SK-N-SH treated with all-trans-retinoic acid at 6 μM for 48 hours (cell line): ENCODE results near the gene TMEM174.

ENCODE experiments used
- ATAC-seq: fragments of 200-7000 bp; cut with Tn5 transposase; 3 replicates; pipeline ENCODE4 v1.9.1; 2020; ENCODE audit warnings: mild to moderate bottlenecking, moderate library complexity
- ARNTL ChIP-seq: fragments of 450-650 bp; formaldehyde crosslinking; IDR thresholded peaks from 2 replicates; pipeline ENCODE4 v1.5.0; 2020; ENCODE audit warnings: low read depth, mild to moderate bottlenecking, moderate library complexity, borderline replicate concordance
- BACH2 ChIP-seq: fragments of 250-450 bp; sonication (Bioruptor Pico); IDR thresholded peaks from 2 replicates; pipeline ENCODE4 v1.9.0; 2021; ENCODE audit warnings: mild to moderate bottlenecking, borderline replicate concordance
- CSDC2 ChIP-seq: fragments of 250-450 bp; sonication (Bioruptor Pico); IDR thresholded peaks from 2 replicates; pipeline ENCODE4 v1.5.0; 2020; ENCODE audit warnings: mild to moderate bottlenecking, moderate library complexity
- ESRRG ChIP-seq: fragments of 250-450 bp; sonication (Bioruptor Pico); IDR thresholded peaks from 2 replicates; pipeline ENCODE4 v1.6.1; 2021; ENCODE audit warnings: mild to moderate bottlenecking
- GLIS3 ChIP-seq: fragments of 250-450 bp; sonication (Bioruptor Pico); IDR thresholded peaks from 2 replicates; pipeline ENCODE4 v1.5.0; 2020; ENCODE audit warnings: mild to moderate bottlenecking, moderate library complexity
- ISL1 ChIP-seq: fragments of 250-450 bp; sonication (Bioruptor Pico); IDR thresholded peaks from 2 replicates; pipeline ENCODE4 v2.1.2; 2022; ENCODE audit warnings: mild to moderate bottlenecking, moderate library complexity
- OSR1 ChIP-seq: fragments of 250-450 bp; sonication (Bioruptor Pico); IDR thresholded peaks from 2 replicates; pipeline ENCODE4 v1.8.0; 2022; ENCODE audit warnings: moderate library complexity, mild to moderate bottlenecking, inconsistent platforms
- PPARA ChIP-seq: fragments of 250-450 bp; sonication (Bioruptor Pico); IDR thresholded peaks from 2 replicates; pipeline ENCODE4 v1.5.0; 2020; ENCODE audit warnings: mild to moderate bottlenecking, borderline replicate concordance
- RARB ChIP-seq: fragments of 250-450 bp; sonication (Bioruptor Pico); IDR thresholded peaks from 2 replicates; pipeline ENCODE4 v1.8.0; 2021; ENCODE audit warnings: mild to moderate bottlenecking, moderate library complexity
- SNAI2 ChIP-seq: fragments of 250-450 bp; sonication (Bioruptor Pico); IDR thresholded peaks from 2 replicates; pipeline ENCODE4 v1.5.0; 2020; ENCODE audit warnings: mild to moderate bottlenecking, moderate library complexity
- TCF4 ChIP-seq: fragments of 250-450 bp; sonication (Bioruptor Pico); IDR thresholded peaks from 2 replicates; pipeline ENCODE4 v1.8.0; 2021; ENCODE audit warnings: mild to moderate bottlenecking, moderate library complexity, borderline replicate concordance
- TOX ChIP-seq: fragments of 250-450 bp; sonication (Bioruptor Pico); IDR thresholded peaks from 2 replicates; pipeline ENCODE4 v1.8.0; 2021; ENCODE audit warnings: mild to moderate bottlenecking, moderate library complexity, borderline replicate concordance
- ZC3H10 ChIP-seq: fragments of 250-450 bp; sonication (Bioruptor Pico); IDR thresholded peaks from 2 replicates; pipeline ENCODE4 v1.5.1; 2021; ENCODE audit warnings: mild to moderate bottlenecking, moderate library complexity
- ZFP3 ChIP-seq: fragments of 250-450 bp; sonication (Bioruptor Pico); IDR thresholded peaks from 2 replicates; pipeline ENCODE4 v1.5.0; 2020; ENCODE audit warnings: mild to moderate bottlenecking, moderate library complexity
- ZFP30 ChIP-seq: fragments of 450-650 bp; formaldehyde crosslinking; IDR thresholded peaks from 2 replicates; pipeline ENCODE4 v1.5.0; 2022; ENCODE audit warnings: mild to moderate bottlenecking, moderate library complexity
- ZNF565 ChIP-seq: fragments of 450-650 bp; formaldehyde crosslinking; conservative IDR thresholded peaks from 2 replicates; pipeline ENCODE4 v1.5.0; 2020; ENCODE audit warnings: low read depth, mild to moderate bottlenecking, moderate library complexity
- ZNF70 ChIP-seq: fragments of 450-650 bp; formaldehyde crosslinking; IDR thresholded peaks from 2 replicates; pipeline ENCODE4 v1.5.0; 2020; ENCODE audit warnings: mild to moderate bottlenecking, moderate library complexity
- ZNF8 ChIP-seq: fragments of 450-650 bp; formaldehyde crosslinking; IDR thresholded peaks from 2 replicates; pipeline ENCODE4 v1.5.0; 2020; ENCODE audit warnings: mild to moderate bottlenecking, moderate library complexity
- TF ChIP-seq, protein P1 (sequence below): fragments of 250-450 bp; sonication (Bioruptor Pico); IDR thresholded peaks from 2 replicates; pipeline ENCODE4 v1.8.0; 2021; ENCODE audit warnings: low read depth, mild to moderate bottlenecking, moderate library complexity, borderline replicate concordance
- TF ChIP-seq, protein P2 (sequence below): fragments of 250-450 bp; sonication (Bioruptor Pico); IDR thresholded peaks from 2 replicates; pipeline ENCODE4 v1.5.0; 2020; ENCODE audit warnings: mild to moderate bottlenecking, moderate library complexity
- TF ChIP-seq, protein P3 (sequence below): fragments of 250-450 bp; sonication (Bioruptor Pico); IDR thresholded peaks from 2 replicates; pipeline ENCODE4 v1.5.1; 2020; ENCODE audit warnings: low read depth, mild to moderate bottlenecking, moderate library complexity
- TF ChIP-seq, protein P4 (sequence below): fragments of 250-450 bp; sonication (Bioruptor Pico); IDR thresholded peaks from 2 replicates; pipeline ENCODE4 v1.5.1; 2021; ENCODE audit warnings: mild to moderate bottlenecking, moderate library complexity

TMEM174 gene

DNA sequence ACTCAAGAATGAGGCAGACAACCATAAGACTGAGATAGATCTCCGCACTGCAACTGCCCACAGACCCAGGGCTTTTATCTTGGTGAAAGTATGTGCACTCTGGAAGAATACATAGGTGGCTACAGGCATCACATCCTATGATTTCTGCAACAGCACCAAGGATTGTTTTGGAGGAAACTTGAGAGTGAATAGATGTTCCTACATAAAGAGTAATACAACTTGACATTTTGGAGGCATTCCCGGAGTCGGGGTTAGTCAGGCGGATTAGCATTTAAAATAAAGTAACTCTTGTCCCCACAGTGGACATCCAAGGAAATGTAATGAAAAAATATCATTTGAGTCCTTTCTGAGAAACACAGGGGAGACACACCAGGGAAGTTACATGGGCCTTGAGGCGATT, 26.7 kb downstream of the TMEM174 start:
- ATAC-seq: peak; percentile 83
- TF ChIP-seq, protein P1, sequence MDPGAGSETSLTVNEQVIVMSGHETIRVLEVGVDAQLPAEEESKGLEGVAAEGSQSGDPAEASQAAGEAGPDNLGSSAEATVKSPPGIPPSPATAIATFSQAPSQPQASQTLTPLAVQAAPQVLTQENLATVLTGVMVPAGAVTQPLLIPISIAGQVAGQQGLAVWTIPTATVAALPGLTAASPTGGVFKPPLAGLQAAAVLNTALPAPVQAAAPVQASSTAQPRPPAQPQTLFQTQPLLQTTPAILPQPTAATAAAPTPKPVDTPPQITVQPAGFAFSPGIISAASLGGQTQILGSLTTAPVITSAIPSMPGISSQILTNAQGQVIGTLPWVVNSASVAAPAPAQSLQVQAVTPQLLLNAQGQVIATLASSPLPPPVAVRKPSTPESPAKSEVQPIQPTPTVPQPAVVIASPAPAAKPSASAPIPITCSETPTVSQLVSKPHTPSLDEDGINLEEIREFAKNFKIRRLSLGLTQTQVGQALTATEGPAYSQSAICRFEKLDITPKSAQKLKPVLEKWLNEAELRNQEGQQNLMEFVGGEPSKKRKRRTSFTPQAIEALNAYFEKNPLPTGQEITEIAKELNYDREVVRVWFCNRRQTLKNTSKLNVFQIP (CRISPR knock-in tag): no peak
- TF ChIP-seq ESRRG (CRISPR knock-in tag) (no peak), TOX (no peak), ZNF70 (CRISPR knock-in tag) (no peak), SNAI2 (no peak), ISL1 (CRISPR knock-in tag) (no peak), GLIS3 (no peak), ZC3H10 (no peak), ZFP30 (CRISPR knock-in tag) (no peak), ZFP3 (CRISPR knock-in tag) (no peak), BACH2 (CRISPR knock-in tag) (no peak), ZNF8 (CRISPR knock-in tag) (no peak), CSDC2 (no peak), ZNF565 (CRISPR knock-in tag) (no peak), TCF4 (CRISPR knock-in tag) (no peak), RARB (no peak), OSR1 (CRISPR knock-in tag) (no peak)
- TF ChIP-seq, protein P2, sequence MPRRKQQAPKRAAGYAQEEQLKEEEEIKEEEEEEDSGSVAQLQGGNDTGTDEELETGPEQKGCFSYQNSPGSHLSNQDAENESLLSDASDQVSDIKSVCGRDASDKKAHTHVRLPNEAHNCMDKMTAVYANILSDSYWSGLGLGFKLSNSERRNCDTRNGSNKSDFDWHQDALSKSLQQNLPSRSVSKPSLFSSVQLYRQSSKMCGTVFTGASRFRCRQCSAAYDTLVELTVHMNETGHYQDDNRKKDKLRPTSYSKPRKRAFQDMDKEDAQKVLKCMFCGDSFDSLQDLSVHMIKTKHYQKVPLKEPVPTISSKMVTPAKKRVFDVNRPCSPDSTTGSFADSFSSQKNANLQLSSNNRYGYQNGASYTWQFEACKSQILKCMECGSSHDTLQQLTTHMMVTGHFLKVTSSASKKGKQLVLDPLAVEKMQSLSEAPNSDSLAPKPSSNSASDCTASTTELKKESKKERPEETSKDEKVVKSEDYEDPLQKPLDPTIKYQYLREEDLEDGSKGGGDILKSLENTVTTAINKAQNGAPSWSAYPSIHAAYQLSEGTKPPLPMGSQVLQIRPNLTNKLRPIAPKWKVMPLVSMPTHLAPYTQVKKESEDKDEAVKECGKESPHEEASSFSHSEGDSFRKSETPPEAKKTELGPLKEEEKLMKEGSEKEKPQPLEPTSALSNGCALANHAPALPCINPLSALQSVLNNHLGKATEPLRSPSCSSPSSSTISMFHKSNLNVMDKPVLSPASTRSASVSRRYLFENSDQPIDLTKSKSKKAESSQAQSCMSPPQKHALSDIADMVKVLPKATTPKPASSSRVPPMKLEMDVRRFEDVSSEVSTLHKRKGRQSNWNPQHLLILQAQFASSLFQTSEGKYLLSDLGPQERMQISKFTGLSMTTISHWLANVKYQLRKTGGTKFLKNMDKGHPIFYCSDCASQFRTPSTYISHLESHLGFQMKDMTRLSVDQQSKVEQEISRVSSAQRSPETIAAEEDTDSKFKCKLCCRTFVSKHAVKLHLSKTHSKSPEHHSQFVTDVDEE (CRISPR knock-in tag): no peak
- TF ChIP-seq, protein P3, sequence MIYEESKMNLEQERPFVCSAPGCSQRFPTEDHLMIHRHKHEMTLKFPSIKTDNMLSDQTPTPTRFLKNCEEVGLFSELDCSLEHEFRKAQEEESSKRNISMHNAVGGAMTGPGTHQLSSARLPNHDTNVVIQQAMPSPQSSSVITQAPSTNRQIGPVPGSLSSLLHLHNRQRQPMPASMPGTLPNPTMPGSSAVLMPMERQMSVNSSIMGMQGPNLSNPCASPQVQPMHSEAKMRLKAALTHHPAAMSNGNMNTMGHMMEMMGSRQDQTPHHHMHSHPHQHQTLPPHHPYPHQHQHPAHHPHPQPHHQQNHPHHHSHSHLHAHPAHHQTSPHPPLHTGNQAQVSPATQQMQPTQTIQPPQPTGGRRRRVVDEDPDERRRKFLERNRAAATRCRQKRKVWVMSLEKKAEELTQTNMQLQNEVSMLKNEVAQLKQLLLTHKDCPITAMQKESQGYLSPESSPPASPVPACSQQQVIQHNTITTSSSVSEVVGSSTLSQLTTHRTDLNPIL (CRISPR knock-in tag): no peak
- TF ChIP-seq, protein P4, sequence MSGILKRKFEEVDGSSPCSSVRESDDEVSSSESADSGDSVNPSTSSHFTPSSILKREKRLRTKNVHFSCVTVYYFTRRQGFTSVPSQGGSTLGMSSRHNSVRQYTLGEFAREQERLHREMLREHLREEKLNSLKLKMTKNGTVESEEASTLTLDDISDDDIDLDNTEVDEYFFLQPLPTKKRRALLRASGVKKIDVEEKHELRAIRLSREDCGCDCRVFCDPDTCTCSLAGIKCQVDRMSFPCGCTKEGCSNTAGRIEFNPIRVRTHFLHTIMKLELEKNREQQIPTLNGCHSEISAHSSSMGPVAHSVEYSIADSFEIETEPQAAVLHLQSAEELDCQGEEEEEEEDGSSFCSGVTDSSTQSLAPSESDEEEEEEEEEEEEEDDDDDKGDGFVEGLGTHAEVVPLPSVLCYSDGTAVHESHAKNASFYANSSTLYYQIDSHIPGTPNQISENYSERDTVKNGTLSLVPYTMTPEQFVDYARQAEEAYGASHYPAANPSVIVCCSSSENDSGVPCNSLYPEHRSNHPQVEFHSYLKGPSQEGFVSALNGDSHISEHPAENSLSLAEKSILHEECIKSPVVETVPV (CRISPR knock-in tag): no peak

DNA sequence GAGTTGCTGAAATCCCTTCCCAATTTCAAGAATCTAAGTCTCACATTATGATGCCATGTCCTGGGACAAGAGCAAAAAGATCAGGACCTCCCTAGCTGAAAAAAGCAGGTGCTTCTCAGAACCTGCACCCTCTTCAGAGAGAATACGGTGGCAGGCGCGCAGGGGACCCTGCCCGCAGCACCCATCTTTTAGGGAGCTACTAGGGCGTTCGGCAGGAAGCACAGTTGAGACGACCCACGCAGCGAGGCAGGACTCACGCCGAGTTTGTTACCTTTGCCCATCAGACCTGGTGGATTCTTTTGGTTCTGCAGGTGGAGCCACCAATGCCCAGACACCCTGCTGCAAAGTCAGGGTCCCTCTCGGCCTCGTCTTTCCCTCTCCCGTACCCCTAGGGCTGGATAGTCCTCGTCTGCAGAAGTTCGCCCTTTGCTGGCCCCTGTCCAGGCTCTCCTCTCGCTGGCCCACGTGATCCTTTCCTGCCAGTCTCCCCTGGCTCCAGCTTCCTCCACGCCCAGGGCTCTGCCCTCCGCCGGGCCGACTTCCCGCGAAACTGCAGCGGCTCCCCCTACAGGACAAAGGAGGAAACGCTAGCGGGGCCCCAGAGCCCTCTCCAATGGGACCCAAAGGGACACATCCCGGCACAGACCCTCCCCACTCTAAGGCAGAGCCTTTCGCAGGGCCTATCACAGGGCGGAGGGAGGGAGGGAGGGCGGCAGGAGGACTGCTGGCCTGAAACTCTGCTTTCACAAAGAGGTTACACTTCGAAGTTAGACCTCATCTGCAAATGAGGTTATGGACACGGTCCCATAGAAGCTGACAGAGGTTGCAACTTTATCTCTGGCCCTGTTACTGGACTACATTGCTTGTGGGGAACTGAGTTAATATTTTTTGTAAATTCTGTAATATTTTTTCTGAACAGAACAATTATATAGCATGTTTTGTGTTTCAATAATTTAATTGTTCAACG, 28.8 kb downstream of the TMEM174 start:
- TF ChIP-seq, protein P1 (CRISPR knock-in tag): no peak
- no peak for TF ChIP-seq ZNF70 (CRISPR knock-in tag)
- TF ChIP-seq ARNTL (CRISPR knock-in tag): no peak
- TF ChIP-seq CSDC2: no peak
- TF ChIP-seq, protein P4 (CRISPR knock-in tag): no peak
- TF ChIP-seq, protein P3 (CRISPR knock-in tag): no peak
- TF ChIP-seq SNAI2: no peak
- no peak for TF ChIP-seq ZC3H10
- no peak for TF ChIP-seq TOX
- no peak for TF ChIP-seq PPARA (CRISPR knock-in tag)
- TF ChIP-seq GLIS3: no peak
- no peak for TF ChIP-seq OSR1 (CRISPR knock-in tag)
- no peak for TF ChIP-seq ZFP3 (CRISPR knock-in tag)
- no peak for TF ChIP-seq RARB
- no peak for TF ChIP-seq ZFP30 (CRISPR knock-in tag)
- TF ChIP-seq ESRRG (CRISPR knock-in tag): no peak
- TF ChIP-seq, protein P2 (CRISPR knock-in tag): no peak
- no peak for TF ChIP-seq ZNF8 (CRISPR knock-in tag)
- no peak for TF ChIP-seq ZNF565 (CRISPR knock-in tag)
- no peak for TF ChIP-seq BACH2 (CRISPR knock-in tag)
- TF ChIP-seq, all 23 proteins: peak for 0
- ATAC-seq: peak; percentile 91
